Middle frontal gyrus (tissue), 1 donor: ENCODE data around the gene SYNJ2.
A peak's percentile ranks its signal among the peaks of the same experiment; 100 is the strongest.
"Not testable (repeated sequence)": the region's sequence is repeated elsewhere in the genome, so short reads cannot be mapped to it uniquely, and the experiment has no call there.

ENCODE experiments used
- DNase-seq: peaks from one replicate; pipeline ENCODE4 v3.0.0-alpha.2; 2015; ENCODE audit warnings: low spot score; ENCODE audit errors: extremely low spot score

The SYNJ2 gene

GRCh38 chr6:157981395-157982101, at the start of gene SYNJ2:
Gene SYNJ2, plus strand, starts transcription at chr6:157981863. Its CDS starts 99 bp downstream, at chr6:157981962.
- DNase-seq: no peak

GRCh38 chr6:157935786-157936185, 45.9 kb upstream of the SYNJ2 start:
- no peak for DNase-seq

GRCh38 chr6:157937318-157937717, 44.3 kb upstream of the SYNJ2 start:
- no peak for DNase-seq

- DNase-seq: no peak
These were observed 43.7 kb upstream of the SYNJ2 start for GRCh38 chr6:157937916-157938315.

GRCh38 chr6:157940375-157941036, 41.2 kb upstream of the SYNJ2 start:
- DNase-seq: not testable (repeated sequence)

GRCh38 chr6:157941101-157941863, 40.4 kb upstream of the SYNJ2 start:
- peak; percentile 64 for DNase-seq

- DNase-seq: no peak
These were observed 39.3 kb upstream of the SYNJ2 start for GRCh38 chr6:157942351-157942750.

GRCh38 chr6:157943249-157943963, 38.3 kb upstream of the SYNJ2 start:
- DNase-seq: no peak

- DNase-seq: no peak
These were observed 37.7 kb upstream of the SYNJ2 start for GRCh38 chr6:157943964-157944283.

GRCh38 chr6:157944983-157945931, 36.4 kb upstream of the SYNJ2 start:
- DNase-seq: no peak

GRCh38 chr6:157946053-157946617, 35.5 kb upstream of the SYNJ2 start:
- no peak for DNase-seq

- DNase-seq: no peak
These were observed 34.7 kb upstream of the SYNJ2 start for GRCh38 chr6:157946865-157947532.

GRCh38 chr6:157950899-157951298, 30.8 kb upstream of the SYNJ2 start:
- not testable (repeated sequence) for DNase-seq

GRCh38 chr6:157951828-157952227, 29.8 kb upstream of the SYNJ2 start:
- DNase-seq: no peak

- no peak for DNase-seq
These were observed 28.8 kb upstream of the SYNJ2 start for GRCh38 chr6:157952861-157953351.

GRCh38 chr6:157953580-157954091, 28.0 kb upstream of the SYNJ2 start:
- no peak for DNase-seq

- DNase-seq: no peak
These were observed 27.2 kb upstream of the SYNJ2 start for GRCh38 chr6:157954150-157955117.

GRCh38 chr6:157955675-157956074, 26.0 kb upstream of the SYNJ2 start:
- no peak for DNase-seq
